AG04449 (cell line): ENCODE results near the gene KLF2.

Experiments used
- CTCF ChIA-PET: fragments of 350-600 bp; formaldehyde crosslinking; extraction: SDS; loops from one replicate; lab custom pipeline; 2021; ENCODE audit warnings: antibody characterized with exemption; lab: Yijun Ruan, JAX
- POLR2A ChIA-PET: fragments of 400-600, 350-600 bp; formaldehyde crosslinking; extraction: SDS; loops from one replicate; lab custom pipeline; 2020; ENCODE audit warnings: antibody characterized with exemption, inconsistent platforms; lab: Yijun Ruan, JAX
- DNase-seq: peaks from one replicate; pipeline ENCODE4 v3.0.0-alpha.2; 2010; ENCODE audit warnings: low read depth, low spot score
- H3K4me3 ChIP-seq: 2 replicates; pipeline ENCODE4 v1.5.1; 2011; ENCODE audit warnings: low read depth, mild to moderate bottlenecking, control low read depth, low read length
- TF ChIP-seq, protein P1 (sequence below): IDR thresholded peaks from one replicate; pipeline ENCODE4 v1.5.1; 2011; ENCODE audit warnings: mild to moderate bottlenecking, moderate library complexity, low read length, control low read depth, inconsistent platforms; ENCODE audit not compliant: insufficient read depth; ENCODE audit errors: missing control alignments

Gene KLF2

DNA sequence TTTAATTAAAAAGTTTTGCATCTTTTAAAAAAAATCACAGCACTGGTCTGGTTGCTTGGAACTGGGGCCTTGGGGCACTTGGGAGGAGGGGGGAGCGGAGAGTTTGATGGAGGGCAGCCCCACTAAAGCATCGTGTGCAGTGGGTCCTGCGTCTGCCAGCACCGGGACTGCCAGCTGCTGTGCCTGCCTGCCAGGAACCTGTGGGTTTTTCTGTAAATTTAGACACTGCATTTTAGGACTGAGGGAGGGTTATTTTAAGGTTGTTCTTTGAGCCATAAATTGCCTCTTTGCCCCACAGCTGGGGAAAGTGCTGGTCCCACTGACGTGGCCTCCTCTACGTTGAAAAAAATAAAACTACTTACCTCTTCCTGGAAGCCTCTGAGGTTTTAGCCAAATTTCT is 2.9 kb downstream of the KLF2 start:
- ChIA-PET POLR2A (interaction anchor here (3.1 kb wide), 1 partner anchor 12 kb away, joined by 12 read pairs; no protein-coding TSS in a partner anchor), CTCF (interaction anchor here (1.0 to 3.5 kb wide), 8 partner anchors 8 to 82 kb away, joined by 3 to 10 read pairs (median 6); no protein-coding TSS in a partner anchor)
- H3K4me3 ChIP-seq: no peak overlapping the region; the same call in 1 of the 2 replicates
- DNase-seq: no peak
- TF ChIP-seq, protein P1, sequence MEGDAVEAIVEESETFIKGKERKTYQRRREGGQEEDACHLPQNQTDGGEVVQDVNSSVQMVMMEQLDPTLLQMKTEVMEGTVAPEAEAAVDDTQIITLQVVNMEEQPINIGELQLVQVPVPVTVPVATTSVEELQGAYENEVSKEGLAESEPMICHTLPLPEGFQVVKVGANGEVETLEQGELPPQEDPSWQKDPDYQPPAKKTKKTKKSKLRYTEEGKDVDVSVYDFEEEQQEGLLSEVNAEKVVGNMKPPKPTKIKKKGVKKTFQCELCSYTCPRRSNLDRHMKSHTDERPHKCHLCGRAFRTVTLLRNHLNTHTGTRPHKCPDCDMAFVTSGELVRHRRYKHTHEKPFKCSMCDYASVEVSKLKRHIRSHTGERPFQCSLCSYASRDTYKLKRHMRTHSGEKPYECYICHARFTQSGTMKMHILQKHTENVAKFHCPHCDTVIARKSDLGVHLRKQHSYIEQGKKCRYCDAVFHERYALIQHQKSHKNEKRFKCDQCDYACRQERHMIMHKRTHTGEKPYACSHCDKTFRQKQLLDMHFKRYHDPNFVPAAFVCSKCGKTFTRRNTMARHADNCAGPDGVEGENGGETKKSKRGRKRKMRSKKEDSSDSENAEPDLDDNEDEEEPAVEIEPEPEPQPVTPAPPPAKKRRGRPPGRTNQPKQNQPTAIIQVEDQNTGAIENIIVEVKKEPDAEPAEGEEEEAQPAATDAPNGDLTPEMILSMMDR: no peak

DNA sequence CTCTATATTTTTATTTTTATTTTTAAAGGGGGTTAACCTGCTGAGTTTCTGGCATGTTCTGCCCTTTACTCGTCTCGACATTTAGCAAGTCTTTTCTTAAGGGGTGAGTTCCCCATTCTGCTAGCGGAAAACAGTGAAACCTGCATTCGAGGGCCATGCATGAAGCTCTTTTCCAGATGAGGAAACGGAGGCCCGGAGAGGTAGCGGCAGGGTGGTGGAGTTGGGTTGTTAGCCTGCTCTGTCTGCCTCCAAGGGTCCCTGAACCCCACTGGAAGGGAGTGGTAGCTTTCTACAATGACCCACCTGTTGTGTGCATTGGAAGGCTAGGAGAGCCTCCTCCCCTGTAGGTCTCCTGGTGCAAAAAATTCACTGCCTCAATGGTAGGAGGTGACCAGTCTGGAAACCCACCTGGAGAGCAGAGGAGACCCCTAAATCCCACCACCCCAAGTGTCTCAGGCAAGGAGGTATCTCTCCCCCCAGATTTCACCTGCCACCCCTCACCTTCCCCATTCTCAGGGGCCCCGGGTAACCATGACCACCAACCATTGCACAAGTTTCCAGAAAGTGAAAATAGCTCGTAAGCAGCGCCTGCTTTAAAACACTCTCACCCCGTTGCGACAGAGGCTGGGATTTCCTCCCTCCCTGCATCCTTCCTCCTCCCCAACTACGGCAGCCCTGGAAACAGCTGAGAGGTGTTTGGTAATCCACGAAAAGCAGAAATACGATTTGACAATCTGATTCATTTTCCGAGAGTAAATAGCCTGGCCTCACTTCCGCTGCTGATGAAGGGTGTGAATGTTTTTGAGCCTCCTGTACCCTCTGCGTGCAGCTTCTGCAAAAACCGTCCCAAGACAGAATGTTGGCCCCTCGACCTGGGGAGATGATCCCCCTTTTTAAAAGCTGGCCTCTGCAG is 3.5 kb downstream of the KLF2 start:
- ChIA-PET CTCF (interaction anchor here (0.8 to 3.5 kb wide), 9 partner anchors 8 to 83 kb away, joined by 3 to 10 read pairs (median 5); no protein-coding TSS in a partner anchor), POLR2A (interaction anchor here (1.6 to 3.1 kb wide), 2 partner anchors 11 to 12 kb away, joined by 7 to 12 read pairs; no protein-coding TSS in a partner anchor)
- TF ChIP-seq, protein P1: no peak
- DNase-seq: no peak
- H3K4me3 ChIP-seq: no peak overlapping the region; the same call in 1 of the 2 replicates

GRCh38 chr19:16328824-16329482 is 4.3 kb downstream of the KLF2 start:
- no peak overlapping the region for H3K4me3 ChIP-seq
- POLR2A ChIA-PET: interaction anchor here (1.6 to 3.1 kb wide), 2 partner anchors 10 to 12 kb away, joined by 7 to 12 read pairs; no protein-coding TSS in a partner anchor
- no peak for DNase-seq
- CTCF ChIA-PET: interaction anchor here (0.7 to 3.5 kb wide), 4 partner anchors 10 to 84 kb away, joined by 3 to 10 read pairs (median 5); no protein-coding TSS in a partner anchor
- TF ChIP-seq, protein P1: peak; percentile 5

DNA sequence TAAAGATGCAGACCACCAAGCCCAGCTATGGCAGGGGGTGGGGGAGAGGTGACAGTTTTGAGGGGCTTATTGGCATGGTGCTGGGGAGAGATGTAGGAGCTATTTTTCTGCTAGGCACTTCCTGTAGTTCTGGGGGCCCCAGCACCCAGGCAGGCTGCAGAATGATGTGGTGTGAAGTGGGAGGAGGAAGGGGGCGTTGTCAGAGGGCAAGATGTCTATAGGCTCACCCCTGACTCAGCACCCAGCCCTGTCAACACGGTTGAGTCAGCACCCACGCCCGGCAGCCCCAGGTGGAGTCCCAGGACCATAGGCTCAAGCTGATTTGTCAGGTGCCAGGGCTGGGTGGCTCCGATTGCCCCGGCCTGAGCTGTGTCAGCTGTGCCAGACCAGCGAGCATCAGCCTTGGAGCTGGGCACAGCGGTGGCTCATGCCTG is 5.8 kb downstream of the KLF2 start:
- no peak overlapping the region for H3K4me3 ChIP-seq
- no peak for DNase-seq
- ChIA-PET POLR2A (interaction anchor here (0.6 to 2.4 kb wide), 4 partner anchors 8 to 53 kb away, joined by 3 to 22 read pairs (median 8); no protein-coding TSS in a partner anchor), CTCF (interaction anchor here (0.6 to 3.5 kb wide), 5 partner anchors 9 to 109 kb away, joined by 3 to 11 read pairs (median 6); no protein-coding TSS in a partner anchor)
- TF ChIP-seq, protein P1: no peak

DNA sequence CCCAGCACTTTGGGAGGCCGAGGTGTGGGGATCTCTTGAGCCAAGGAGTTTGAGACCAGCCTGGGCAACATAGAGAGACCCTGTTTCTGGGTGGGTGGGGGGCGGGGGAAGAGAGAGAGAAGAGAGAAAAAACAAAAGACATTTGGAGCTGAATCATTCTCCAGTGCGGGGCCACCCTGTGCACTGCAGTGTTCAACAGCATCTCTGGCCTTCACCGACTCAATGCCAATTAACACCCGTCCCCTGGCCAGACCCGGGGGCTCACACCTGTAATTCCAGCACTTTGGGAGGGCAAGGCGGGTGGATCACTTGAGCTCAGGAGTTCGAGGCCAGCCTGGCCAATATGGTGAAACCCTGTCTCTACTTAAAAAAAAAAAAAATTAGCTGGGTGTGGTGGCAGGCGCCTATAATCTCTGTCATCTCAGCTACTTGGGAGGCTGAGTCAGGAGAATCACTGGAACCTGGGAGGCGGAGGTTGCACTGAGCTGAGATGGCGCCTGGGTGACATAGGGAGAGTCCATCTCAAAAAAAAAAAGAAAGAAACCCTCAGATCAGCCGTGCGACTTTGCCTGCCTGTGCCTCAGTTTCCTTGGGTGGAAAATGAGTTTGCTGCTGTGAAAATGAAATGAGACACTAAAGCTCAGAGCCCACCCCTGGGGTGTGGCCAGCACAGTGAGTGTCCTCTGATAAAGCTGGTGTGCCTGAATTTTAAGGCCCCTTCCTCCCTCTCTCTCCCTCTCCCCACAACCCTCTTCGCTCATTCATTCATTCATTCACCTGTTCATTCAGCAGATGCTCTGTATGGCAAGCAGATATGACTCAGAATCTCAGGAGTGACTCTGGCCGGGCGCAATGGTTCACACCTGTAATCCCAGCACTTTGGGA is 6.4 kb downstream of the KLF2 start:
- ChIA-PET POLR2A (interaction anchor here (0.6 to 2.4 kb wide), 4 partner anchors 8 to 52 kb away, joined by 3 to 22 read pairs (median 8); no protein-coding TSS in a partner anchor), CTCF (interaction anchor here (0.6 to 3.5 kb wide), 7 partner anchors 8 to 108 kb away, joined by 3 to 11 read pairs (median 5); no protein-coding TSS in a partner anchor)
- no peak for DNase-seq
- no peak overlapping the region for H3K4me3 ChIP-seq
- TF ChIP-seq, protein P1: no peak
